GM12878 (cell line): ENCODE measurements around the gene TES. TPM values are rescaled to one million over a fixed set of nuclear protein-coding genes. Genes with fewer than 3 reads are reported as not detected.

Source experiments
- ATAC-seq: fragments of 200-7000 bp; cut with Tn5 transposase; 3 replicates; pipeline ENCODE4 v1.9.1; 2020; ENCODE audit warnings: mild to moderate bottlenecking, moderate library complexity
- BruUV-seq: library from RNA; stranded (reverse); fragments of 400-500 nt; replicated peaks from 2 replicates; lab custom pipeline; 2021; lab: Mats Ljungman, UMichigan
- CTCF ChIA-PET: fragments of 300-600 bp; sonication (Branson Sonifier 250); formaldehyde crosslinking; extraction: SDS; loops from one replicate; lab custom pipeline; 2021; ENCODE audit warnings: inconsistent platforms; lab: Yijun Ruan, JAX
- POLR2A ChIA-PET: fragments of 350-600 bp; formaldehyde crosslinking; extraction: SDS; loops from one replicate; lab custom pipeline; 2021; ENCODE audit warnings: inconsistent platforms; lab: Charles Lee
- RAD21 ChIA-PET: fragments of 300-600 bp; sonication (Branson Sonifier 250); formaldehyde crosslinking; loops from one replicate; lab custom pipeline; 2023; ENCODE audit warnings: antibody characterized with exemption; ENCODE audit not compliant: unreplicated experiment; lab: Charles Lee
- SMC1A ChIA-PET: fragments of 300-600 bp; sonication (Branson Sonifier 250); formaldehyde crosslinking; loops from one replicate; lab custom pipeline; 2023; ENCODE audit not compliant: unreplicated experiment, uncharacterized antibody; lab: Charles Lee
- DNase-seq: peaks from one replicate; pipeline ENCODE4 v3.0.0-alpha.2; 2011; ENCODE audit warnings: low read depth, low spot score
- FAIRE-seq: peaks from 3 replicates; lab custom pipeline; 2011; peaks lifted over from hg19 to GRCh38; lab: Jason Lieb, UNC
- H2AFZ ChIP-seq: 2 replicates; pipeline ENCODE4 v1.6.0; 2011; ENCODE audit warnings: low read depth, low read length, control low read depth; ENCODE audit not compliant: control insufficient read depth
- H3K27ac ChIP-seq: 2 replicates; pipeline ENCODE4 v1.5.1; 2011; ENCODE audit warnings: control low read depth; ENCODE audit not compliant: control insufficient read depth, insufficient read depth
- H3K27me3 ChIP-seq, 2 experiments: replicated peaks in 1 of 2; 2 replicates each; pipeline versions ENCODE4 v1.6.0 to v1.6.1; 2011; ENCODE audit warnings: low read length in 1 of 2; ENCODE audit not compliant: control insufficient read depth in 2 of 2, insufficient read depth in 2 of 2
- H3K36me3 ChIP-seq, 2 experiments: 2 replicates each; pipeline ENCODE4 v1.5.1; 2011; ENCODE audit warnings: low read length in 1 of 2; ENCODE audit not compliant: control insufficient read depth in 2 of 2, insufficient read depth in 2 of 2
- H3K4me1 ChIP-seq: 2 replicates; pipeline ENCODE4 v1.6.1; 2011; ENCODE audit warnings: mild to moderate bottlenecking, low read length, moderate library complexity, mixed read lengths; ENCODE audit not compliant: control insufficient read depth, insufficient read depth
- H3K4me2 ChIP-seq: 2 replicates; pipeline ENCODE4 v1.6.0; 2011; ENCODE audit warnings: control low read depth; ENCODE audit not compliant: control insufficient read depth, insufficient read depth
- H3K4me3 ChIP-seq: fragments of 200-600 bp; sonication (generic); 2 replicates; pipeline ENCODE4 v1.5.1; 2016
- H3K79me2 ChIP-seq: 2 replicates; pipeline ENCODE4 v1.6.0; 2011; ENCODE audit warnings: low read length; ENCODE audit not compliant: control insufficient read depth, insufficient read depth
- H3K9ac ChIP-seq: 2 replicates; pipeline ENCODE4 v1.8.0; 2011; ENCODE audit warnings: low read length, control low read depth, mixed read lengths; ENCODE audit not compliant: control insufficient read depth, insufficient read depth
- H3K9me3 ChIP-seq: replicated peaks from 3 replicates; pipeline ENCODE4 v1.5.1; 2011; ENCODE audit warnings: mild to moderate bottlenecking, low read length; ENCODE audit not compliant: control insufficient read depth, insufficient read depth
- H4K20me1 ChIP-seq: 2 replicates; pipeline ENCODE4 v1.6.0; 2011; ENCODE audit not compliant: control insufficient read depth, insufficient read depth
- ZBTB4 ChIP-seq: fragments of 450-650 bp; formaldehyde crosslinking; IDR thresholded peaks from 2 replicates; pipeline ENCODE4 v1.4.0; 2022; ENCODE audit warnings: mild to moderate bottlenecking, moderate library complexity
- ZNF217 ChIP-seq: fragments of 450-650 bp; IDR thresholded peaks from 2 replicates; pipeline ENCODE4 v1.6.1; 2017; ENCODE audit warnings: antibody characterized with exemption, mild to moderate bottlenecking
- WGBS: methylation state at CpG from one replicate; pipeline ENCODE4 v1.1.6; 2016; ENCODE audit warnings: low lambda C conversion rate; ENCODE audit not compliant: insufficient replicate concordance, insufficient coverage; ENCODE audit errors: missing lambda C conversion rate; 5-methylcytosine and 5-hydroxymethylcytosine counted together
- in situ Hi-C: fragments of 300-500 bp; cut with MboI; formaldehyde crosslinking; loops from 9 replicates; pipeline ENCODE4 v1.14.3; 2018; ENCODE audit warnings: mixed read lengths
- intact Hi-C: fragments of 100-400 bp; cut with micrococcal nuclease; formaldehyde crosslinking; loops from one replicate; pipeline ENCODE4 v1.14.2; 2022; ENCODE audit not compliant: unreplicated experiment
- polyA plus RNA-seq, 11 experiments: library from polyadenylated mRNA; depleted of rRNA in 4 of 11; unstranded in 6 of 11; stranded (reverse) in 5 of 11; fragments of >200 nt; fragmentation: Nextera tagmentation in 4 of 11; fragmentation: Illumina TruSeq in 1 of 11; extraction: Ambion mirVana in 4 of 11; extraction: Trizol in 1 of 11; gene quantifications; 1 replicate in 1 of 11; 2 replicates in 10 of 11; pipeline versions ENCODE4 v1.2.1 to v1.2.3, GENCODE V29; 2011 to 2016; ENCODE audit warnings: inconsistent platforms in 2 of 11, missing spikeins in 2 of 11, low read depth in 1 of 11
- total RNA-seq, 4 experiments: library from RNA; depleted of rRNA in 3 of 4; stranded (reverse); fragments of >200 nt in 3 of 4; fragmentation: Illumina TruSeq in 1 of 4; extraction: Trizol in 1 of 4; gene quantifications; 2 replicates each; pipeline versions ENCODE4 v1.2.1 to v1.2.3, GENCODE V29; 2013 to 2021

The TES gene
- total and polyA plus RNA-seq, 10 of the 15 experiments (the other 5 are each of a cell fraction or from before 2014, with no cell fraction given) = 31.2 to 77.5 (median 59.2) TPM

- TF ChIP-seq ZBTB4 (CRISPR knock-in tag) = no peak
- TF ChIP-seq, all 136 proteins: peak for 0
These were observed 74.1 kb downstream of the TES start (continued) for GRCh38 chr7:116284390-116284789.

DNA sequence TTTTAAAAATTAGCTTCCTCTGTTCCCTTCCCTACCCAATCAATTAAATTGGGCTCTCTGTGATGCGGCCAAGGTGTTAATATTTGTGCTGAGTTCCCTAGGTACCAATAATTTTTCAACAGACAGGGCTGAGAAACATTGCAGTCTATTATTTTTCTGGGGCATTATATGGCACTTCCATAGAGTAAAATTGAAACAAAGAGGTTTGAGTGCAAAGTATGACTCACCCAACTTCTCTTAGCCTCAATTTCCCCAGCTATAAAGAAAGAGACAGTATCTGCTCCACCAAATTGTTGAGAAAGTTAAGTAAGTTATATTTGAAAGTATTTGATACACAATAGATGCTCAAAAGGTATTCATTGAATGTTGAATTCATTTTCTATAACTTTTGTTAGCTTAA, 74.9 kb downstream of the TES start:
- no peaks in the 10 kb centered on the region for H3K36me3 ChIP-seq
- no peak overlapping the region for H3K9ac ChIP-seq
- CTCF ChIA-PET = interaction anchor here (0.8 to 1.6 kb wide), 3 partner anchors 105 to 321 kb away, joined by 3 to 5 read pairs (median 3); no protein-coding TSS in a partner anchor
- in situ Hi-C loops (no loop called here), intact Hi-C loops (no loop called here)
- no peaks in the 10 kb centered on the region for H3K79me2 ChIP-seq
- ATAC-seq (no peak), FAIRE-seq (no peak), DNase-seq (no peak)
- no peak overlapping the region for H3K27ac ChIP-seq
- SMC1A ChIA-PET = interaction anchor here (0.5 to 1.4 kb wide), 2 partner anchors 28 to 164 kb away, joined by 3 read pairs; no protein-coding TSS in a partner anchor
- 67% methylated on average over 1 of the region's 1 CpG for WGBS
- H3K4me2 ChIP-seq = no peak overlapping the region
- no peak for TF ChIP-seq ZNF217
- H2AFZ ChIP-seq = no peak overlapping the region
- H3K4me1 ChIP-seq = no peaks in the 10 kb centered on the region
- H3K9me3 ChIP-seq = no peaks in the 10 kb centered on the region
- no peaks in the 10 kb centered on the region for H4K20me1 ChIP-seq
- no peaks in the 10 kb centered on the region; a peak in 2 of 4 replicates for H3K27me3 ChIP-seq
- RAD21 ChIA-PET = no interaction called here
- no peak overlapping the region for H3K4me3 ChIP-seq
- POLR2A ChIA-PET = no interaction called here
- no TSS peak for BruUV-seq
